NCI-H510A treated with DMSO at 0.1 percent for 48 hours (cell line): ENCODE data around the gene SMIM38.
A peak's percentile ranks its signal among the peaks of the same experiment; 100 is the strongest.
"Not testable (repeated sequence)": the region's sequence is repeated elsewhere in the genome, so short reads cannot be mapped to it uniquely, and the experiment has no call there.

Experiments used
- DNase-seq: peaks from one replicate; lab custom pipeline; 2025; lab: John Stamatoyannopoulos, UW

The SMIM38 gene

GRCh38 chr11:69122326-69122629 lies 33.5 kb upstream of the SMIM38 start:
- DNase-seq, result no peak

- peak; percentile 25 for DNase-seq
Observed at GRCh38 chr11:69122630-69123431, 32.9 kb upstream of the SMIM38 start.

GRCh38 chr11:69123593-69124545 lies 31.9 kb upstream of the SMIM38 start:
- no peak for DNase-seq

DNA sequence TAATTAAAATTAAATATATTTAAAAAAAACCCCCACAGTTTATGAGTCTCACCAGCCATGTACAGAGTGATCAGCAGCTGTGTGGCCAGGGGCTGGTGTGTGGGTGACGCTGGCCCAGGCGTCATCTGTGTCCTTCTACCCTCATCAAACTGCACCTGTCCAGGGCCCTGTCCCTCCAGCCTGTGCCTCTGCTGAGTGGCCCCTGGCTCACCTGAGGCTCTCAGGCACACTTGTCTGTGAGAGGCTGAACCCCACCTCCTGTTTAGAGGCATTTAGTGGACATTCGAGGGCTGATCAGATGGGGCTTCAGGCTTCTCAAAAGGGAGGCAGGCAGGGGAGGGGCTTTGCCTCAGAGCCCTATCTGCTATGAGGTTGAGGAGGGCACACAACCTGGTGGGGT lies 29.9 kb upstream of the SMIM38 start:
- DNase-seq, result no peak

GRCh38 chr11:69126286-69126685 lies 29.4 kb upstream of the SMIM38 start:
- DNase-seq, result no peak

- no peak for DNase-seq
Observed at GRCh38 chr11:69127081-69127850, 28.5 kb upstream of the SMIM38 start.

DNA sequence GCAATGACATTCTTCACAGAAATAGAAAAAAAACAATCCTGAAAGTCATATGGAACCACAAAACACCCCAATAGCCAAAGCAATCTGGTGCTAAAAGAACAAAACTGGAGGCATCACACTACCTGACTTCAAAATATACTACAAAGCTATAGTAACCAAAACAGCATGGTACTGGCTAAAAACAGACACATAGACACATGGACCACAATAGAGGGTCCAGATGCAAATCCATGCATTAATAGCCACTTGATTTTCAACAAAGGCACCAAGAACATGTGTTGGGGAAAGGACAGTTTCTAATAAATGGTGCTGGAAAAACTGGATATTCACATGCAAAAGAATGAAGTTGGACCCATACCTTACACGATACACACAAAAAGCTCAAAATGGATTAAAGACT lies 27.9 kb upstream of the SMIM38 start:
- no peak for DNase-seq

DNA sequence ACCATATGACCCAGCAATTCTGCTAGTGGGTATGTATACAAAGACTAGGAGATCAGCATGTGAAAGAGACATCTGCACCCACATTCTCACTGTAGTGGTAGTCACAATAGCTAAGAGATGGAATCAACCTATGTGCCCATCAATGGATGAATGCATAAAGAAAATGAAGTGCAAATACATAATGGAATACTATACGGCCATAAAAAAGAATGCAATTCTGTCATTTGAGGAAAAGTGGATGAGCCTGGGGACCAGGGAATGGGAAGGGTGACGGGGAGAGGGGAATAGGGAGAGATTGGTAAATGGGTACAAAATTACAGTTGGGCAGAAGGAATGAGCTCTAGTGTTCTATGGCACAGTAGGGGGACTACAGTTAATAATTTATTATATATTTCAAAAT lies 26.7 kb upstream of the SMIM38 start:
- DNase-seq, result no peak

GRCh38 chr11:69129647-69130046 lies 26.1 kb upstream of the SMIM38 start:
- DNase-seq, result no peak

DNA sequence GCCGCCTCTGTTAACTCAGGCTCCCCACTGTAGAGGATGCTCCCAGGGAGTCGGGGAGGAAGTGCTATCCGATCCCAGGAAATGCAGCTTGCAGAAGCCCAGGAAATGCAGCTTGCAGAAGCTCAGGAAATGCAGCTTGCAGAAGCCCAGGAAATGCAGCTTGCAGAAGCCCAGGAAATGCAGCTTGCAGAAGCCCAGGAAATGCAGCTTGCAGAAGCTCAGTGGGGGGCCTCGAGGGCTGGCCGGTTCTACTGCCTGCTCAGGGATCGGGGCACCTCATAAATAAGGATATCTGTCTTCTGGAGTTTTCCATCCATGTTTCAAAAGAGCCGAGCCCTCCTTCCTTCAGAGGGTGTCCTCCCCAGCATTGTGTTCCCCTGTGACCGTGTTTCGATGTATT lies 25.1 kb upstream of the SMIM38 start:
- DNase-seq, result no peak

DNA sequence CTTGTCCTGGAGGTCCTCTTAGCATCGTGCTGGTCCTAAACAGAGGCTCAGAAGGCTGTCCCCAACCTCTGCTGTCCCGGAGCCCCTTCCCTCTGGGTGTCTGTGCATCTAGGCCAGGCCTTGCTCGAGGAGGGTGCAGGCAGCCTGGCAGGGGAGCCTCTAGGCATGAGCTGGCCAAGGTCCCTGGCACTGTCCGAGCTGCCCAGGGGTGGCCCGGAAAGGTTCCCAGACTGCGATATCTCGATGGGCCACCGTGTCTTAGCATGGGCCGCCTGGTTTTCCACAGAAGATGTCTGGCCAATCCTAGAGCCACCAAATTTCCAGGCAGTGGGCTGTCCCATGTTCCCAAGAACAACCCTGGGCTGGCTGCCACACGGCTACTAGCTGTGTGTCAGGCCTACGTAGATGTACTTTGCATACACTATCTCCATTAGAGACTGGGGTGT lies 24.6 kb upstream of the SMIM38 start:
- no peak for DNase-seq

DNA sequence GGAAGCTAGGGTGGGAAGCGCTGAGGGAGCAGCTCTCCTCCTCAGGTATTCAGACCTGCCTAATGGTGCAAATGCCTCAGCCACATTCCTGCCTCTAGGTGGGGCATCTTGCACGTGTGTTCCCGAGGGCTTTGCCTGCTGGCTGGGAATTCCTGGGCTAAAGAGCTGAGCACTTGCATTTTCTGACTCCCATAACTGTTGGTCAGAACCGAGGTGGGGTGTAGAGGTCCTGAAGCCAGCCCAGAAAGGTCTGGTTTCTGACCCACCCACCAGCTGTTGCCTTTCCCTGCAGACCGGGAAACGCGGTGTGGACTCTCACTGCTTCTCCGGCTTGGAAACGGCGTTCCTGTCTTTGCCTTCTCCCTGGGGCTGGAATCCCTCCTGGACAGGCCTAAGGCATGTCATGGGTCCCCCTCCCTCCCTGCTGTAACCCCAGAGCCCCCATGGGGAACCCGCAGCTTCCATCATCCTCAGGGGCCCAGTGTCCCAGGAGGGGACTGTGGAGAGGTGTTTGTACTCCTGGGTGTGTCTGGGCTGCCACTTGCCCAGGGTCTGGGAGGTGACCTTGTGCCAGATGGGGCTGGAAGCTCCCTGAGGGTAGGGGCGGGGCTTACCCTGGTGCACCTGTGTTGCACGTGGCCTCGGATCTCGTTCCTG lies 24.0 kb upstream of the SMIM38 start:
- peak; percentile 21 for DNase-seq

DNA sequence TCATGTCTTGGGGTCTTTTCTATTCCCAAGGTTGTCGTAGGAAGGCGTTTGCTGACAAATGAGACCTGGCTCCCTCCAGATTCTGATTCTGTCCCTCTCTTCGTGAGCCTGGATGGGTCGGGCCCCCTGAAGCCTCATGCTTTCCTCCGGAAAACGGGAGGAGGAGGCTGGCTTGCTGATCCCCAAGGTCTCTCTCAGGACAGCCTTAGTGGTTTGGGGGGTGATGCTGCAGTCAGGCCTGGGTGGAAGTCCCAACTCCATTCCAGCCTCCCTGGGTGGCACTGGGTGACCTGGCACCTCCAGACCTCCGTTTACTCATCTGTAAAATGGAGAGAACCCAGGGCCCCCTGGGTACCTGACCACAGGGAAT lies 23.4 kb upstream of the SMIM38 start:
- no peak for DNase-seq

- no peak for DNase-seq
Observed at GRCh38 chr11:69133251-69133650, 22.5 kb upstream of the SMIM38 start.

GRCh38 chr11:69134182-69134581 lies 21.6 kb upstream of the SMIM38 start:
- DNase-seq, result not testable (repeated sequence)

- no peak for DNase-seq
Observed at GRCh38 chr11:69134957-69135356, 20.8 kb upstream of the SMIM38 start.

DNA sequence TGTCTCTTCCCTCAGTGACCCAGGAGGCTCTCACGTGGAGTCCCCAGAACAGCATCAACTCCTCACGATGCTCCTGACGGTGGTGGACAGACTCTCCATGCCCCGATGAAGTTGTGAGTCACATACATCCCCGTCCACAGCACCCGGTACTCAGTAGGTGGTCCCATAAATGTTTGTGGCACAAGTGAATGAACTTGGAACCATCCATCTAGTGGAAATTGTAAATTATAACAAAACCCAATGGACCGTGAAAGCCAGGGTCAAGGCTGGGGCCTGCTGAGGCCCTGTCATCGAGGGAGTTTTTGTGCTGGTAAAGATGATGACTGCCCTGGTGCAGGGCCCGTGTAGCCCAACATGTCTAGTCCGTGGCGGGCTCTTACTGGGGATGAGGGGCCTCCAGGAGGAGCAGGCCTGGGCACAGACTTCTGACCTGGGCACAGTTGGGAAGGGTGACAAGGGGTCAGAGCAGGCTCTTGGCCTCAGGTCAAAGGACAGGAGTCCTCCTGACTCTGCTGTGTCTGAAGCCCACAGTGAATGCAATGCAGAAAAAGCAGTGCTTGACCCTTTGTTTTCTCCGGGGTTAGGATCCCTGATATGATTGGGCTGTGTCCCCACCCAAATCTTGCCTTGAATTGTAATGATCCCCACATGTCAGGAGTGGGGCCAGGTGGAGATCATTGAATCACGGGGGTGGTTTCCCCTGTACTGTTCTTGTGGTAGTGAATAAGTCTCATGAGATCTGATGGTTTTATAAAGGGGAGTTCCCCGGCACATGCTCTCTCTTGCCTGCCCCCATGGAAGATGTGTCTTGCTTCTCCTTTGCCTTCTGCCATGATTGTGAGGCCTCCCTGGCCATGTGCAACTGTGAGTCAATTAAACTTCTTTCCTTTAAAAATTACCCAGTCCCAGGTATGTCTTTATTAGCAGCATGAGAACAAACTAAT lies 20.0 kb upstream of the SMIM38 start:
- no peak for DNase-seq

- DNase-seq, result no peak
Observed at GRCh38 chr11:69136471-69136870, 19.3 kb upstream of the SMIM38 start.

- no peak for DNase-seq
Observed at GRCh38 chr11:69137151-69137844, 18.4 kb upstream of the SMIM38 start.

- no peak for DNase-seq
Observed at GRCh38 chr11:69138265-69138664, 17.5 kb upstream of the SMIM38 start.
